Natural killer cell (primary cell): ENCODE data around the gene ZC3H18. TPM values are rescaled to one million over a fixed set of nuclear protein-coding genes. Genes with fewer than 3 reads are reported as not detected.

Experiments
- ATAC-seq, 3 donors: fragments of 150-1000 bp in 2 of 3; fragments of 200-7000 bp in 1 of 3; cut with Tn5 transposase; 1 replicate in 1 of 3; 2 replicates in 2 of 3; pipeline ENCODE4 v1.10.0; 2021; ENCODE audit warnings: mild to moderate bottlenecking in 2 of 3, moderate library complexity in 2 of 3
- DNase-seq, 2 donors: peaks; one replicate each; pipeline versions ENCODE4 v3.0.0 to v3.0.0-alpha.2; 2013 to 2021; ENCODE audit warnings: mixed read lengths in 1 of 2
- H3K27ac ChIP-seq: one replicate; pipeline ENCODE4 v1.5.1; 2013; ENCODE audit warnings: mild to moderate bottlenecking, low read length
- H3K27me3 ChIP-seq: one replicate; pipeline ENCODE4 v1.6.1; 2013; ENCODE audit warnings: low read length; ENCODE audit not compliant: control insufficient read depth, insufficient read depth
- H3K36me3 ChIP-seq: one replicate; pipeline ENCODE4 v1.6.1; 2013; ENCODE audit warnings: low read length; ENCODE audit not compliant: control insufficient read depth, insufficient read depth
- H3K4me1 ChIP-seq: one replicate; pipeline ENCODE4 v1.6.1; 2013; ENCODE audit warnings: low read length; ENCODE audit not compliant: control insufficient read depth, insufficient read depth
- H3K4me3 ChIP-seq: one replicate; pipeline ENCODE4 v1.5.1; 2013; ENCODE audit warnings: low read length
- H3K9me3 ChIP-seq: one replicate; pipeline ENCODE4 v1.6.1; 2013; ENCODE audit warnings: low read length; ENCODE audit not compliant: control insufficient read depth, insufficient read depth
- H3K27ac Mint-ChIP-seq, 2 donors: one replicate each; pipeline ENCODE4 v1.8.0; 2022; ENCODE audit warnings: mild to moderate bottlenecking in 2 of 2, mixed read lengths in 2 of 2, moderate library complexity in 1 of 2
- H3K27me3 Mint-ChIP-seq, 2 donors: one replicate each; pipeline ENCODE4 v1.8.0; 2022; ENCODE audit warnings: low read depth in 2 of 2, mixed read lengths in 2 of 2
- H3K36me3 Mint-ChIP-seq: one replicate; pipeline ENCODE4 v1.8.0; 2022; ENCODE audit warnings: mixed read lengths
- H3K4me1 Mint-ChIP-seq, 2 donors: one replicate each; pipeline ENCODE4 v1.8.0; 2022; ENCODE audit warnings: mixed read lengths in 2 of 2
- H3K4me3 Mint-ChIP-seq: one replicate; pipeline ENCODE4 v1.8.0; 2022; ENCODE audit warnings: mild to moderate bottlenecking, moderate library complexity, mixed read lengths
- H3K9me3 Mint-ChIP-seq, 2 donors: one replicate each; pipeline ENCODE4 v1.8.0; 2022; ENCODE audit warnings: mixed read lengths in 2 of 2
- WGBS: methylation state at CpG from one replicate; pipeline ENCODE4 v1.1.7; 2013; ENCODE audit warnings: missing lambda C conversion rate; ENCODE audit not compliant: insufficient coverage; 5-methylcytosine and 5-hydroxymethylcytosine counted together
- intact Hi-C: fragments of 100-400 bp; cut with micrococcal nuclease; formaldehyde crosslinking; loops from one replicate; pipeline ENCODE4 v1.14.2; 2022
- total RNA-seq, 4 donors: library from RNA; stranded (reverse); fragments of 120-200 nt in 1 of 4; gene quantifications; one replicate each; pipeline versions ENCODE4 v1.2.3 to v1.2.4, GENCODE V29; 2013 to 2022
- TF ChIP-seq, protein P1 (sequence below): fragments of 200-600 bp; IDR thresholded peaks from one replicate; pipeline ENCODE4 v1.8.0; 2022; ENCODE audit warnings: antibody characterized with exemption

The ZC3H18 gene
- total RNA-seq, 3 donors from 2014 or later (not counting 1 experiment from before 2014, with no cell fraction given), result 125 to 130 (median 126) TPM

DNA sequence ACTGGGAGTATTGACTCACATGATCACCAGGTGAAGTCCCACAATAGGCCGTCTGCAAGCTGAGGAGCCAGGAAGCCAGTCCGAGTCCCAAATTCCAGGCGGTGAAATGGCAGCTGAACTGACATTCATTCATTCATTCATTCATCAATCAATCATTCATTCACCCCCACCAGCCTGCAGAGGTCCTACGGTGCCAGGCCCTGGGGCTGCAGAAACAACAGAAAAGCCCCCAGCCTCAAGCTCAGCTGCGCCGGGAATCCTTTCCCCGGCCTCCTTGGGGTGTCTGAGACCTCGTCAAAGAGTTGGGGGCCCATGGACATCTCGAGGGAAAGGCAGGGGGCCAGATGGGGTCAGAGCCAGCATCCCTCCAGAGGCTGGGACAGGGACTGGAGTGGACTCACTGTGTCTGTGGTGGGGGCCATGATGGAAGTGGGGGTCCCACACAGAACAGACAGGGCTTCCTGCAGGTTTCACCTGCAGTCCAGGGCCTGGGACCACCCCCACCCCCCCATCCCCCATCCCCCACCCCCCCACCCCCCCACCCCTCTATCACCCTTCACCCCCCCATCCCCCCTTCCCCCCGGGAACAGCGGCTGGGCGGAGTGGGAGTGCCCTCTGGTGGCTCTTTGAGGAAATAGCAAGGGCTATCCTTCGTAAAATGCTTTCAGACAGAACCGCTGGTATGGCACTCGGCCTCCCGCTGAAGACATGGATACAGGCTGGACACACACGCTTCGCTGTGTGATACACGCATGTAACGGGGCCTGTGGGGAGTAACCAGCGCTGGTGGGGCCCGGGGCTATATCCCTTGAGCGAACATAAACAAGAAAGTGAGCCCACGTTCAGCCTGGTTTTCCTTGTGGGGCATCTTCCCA lies 8.5 kb upstream of the ZC3H18 start:
- H3K36me3 Mint-ChIP-seq, result no peaks in the 10 kb centered on the region
- Histone ChIP-seq H3K4me3 (no peak overlapping the region), H3K9me3 (no peaks in the 10 kb centered on the region), H3K36me3 (no peaks in the 10 kb centered on the region), H3K27me3 (no peaks in the 10 kb centered on the region), H3K27ac (no peak overlapping the region), H3K4me1 (peaks cover 20% of the 10 kb centered on the region)
- peaks cover 5 to 19% of the 10 kb centered on the region in 2 donors for H3K4me1 Mint-ChIP-seq
- DNase-seq (peak; percentile 43 to 78), ATAC-seq (peak; percentile 76 to 89 (median 87))
- intact Hi-C loops, result loop anchor here (2.0 kb wide), 1 partner anchor 119 kb away; no protein-coding TSS in a partner anchor
- H3K27ac Mint-ChIP-seq, result no peak overlapping the region
- H3K4me3 Mint-ChIP-seq, result no peak overlapping the region
- no peaks in the 10 kb centered on the region for H3K27me3 Mint-ChIP-seq
- WGBS, result 36% methylated on average over 22 of the region's 24 CpGs
- TF ChIP-seq, protein P1, sequence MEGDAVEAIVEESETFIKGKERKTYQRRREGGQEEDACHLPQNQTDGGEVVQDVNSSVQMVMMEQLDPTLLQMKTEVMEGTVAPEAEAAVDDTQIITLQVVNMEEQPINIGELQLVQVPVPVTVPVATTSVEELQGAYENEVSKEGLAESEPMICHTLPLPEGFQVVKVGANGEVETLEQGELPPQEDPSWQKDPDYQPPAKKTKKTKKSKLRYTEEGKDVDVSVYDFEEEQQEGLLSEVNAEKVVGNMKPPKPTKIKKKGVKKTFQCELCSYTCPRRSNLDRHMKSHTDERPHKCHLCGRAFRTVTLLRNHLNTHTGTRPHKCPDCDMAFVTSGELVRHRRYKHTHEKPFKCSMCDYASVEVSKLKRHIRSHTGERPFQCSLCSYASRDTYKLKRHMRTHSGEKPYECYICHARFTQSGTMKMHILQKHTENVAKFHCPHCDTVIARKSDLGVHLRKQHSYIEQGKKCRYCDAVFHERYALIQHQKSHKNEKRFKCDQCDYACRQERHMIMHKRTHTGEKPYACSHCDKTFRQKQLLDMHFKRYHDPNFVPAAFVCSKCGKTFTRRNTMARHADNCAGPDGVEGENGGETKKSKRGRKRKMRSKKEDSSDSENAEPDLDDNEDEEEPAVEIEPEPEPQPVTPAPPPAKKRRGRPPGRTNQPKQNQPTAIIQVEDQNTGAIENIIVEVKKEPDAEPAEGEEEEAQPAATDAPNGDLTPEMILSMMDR, result peak; percentile 60
- H3K9me3 Mint-ChIP-seq, result no peaks in the 10 kb centered on the region

GRCh38 chr16:88566158-88566557 lies 4.0 kb upstream of the ZC3H18 start:
- Mint-ChIP-seq H3K4me1 (peaks cover 16 to 17% of the 10 kb centered on the region in 2 donors), H3K27ac (no peak overlapping the region), H3K9me3 (no peaks in the 10 kb centered on the region), H3K36me3 (no peaks in the 10 kb centered on the region), H3K4me3 (no peak overlapping the region), H3K27me3 (no peaks in the 10 kb centered on the region)
- intact Hi-C loops, result no loop called here
- H3K4me3 ChIP-seq, result no peak overlapping the region
- WGBS, result 77% methylated on average over 5 of the region's 6 CpGs
- DNase-seq, result no peak
- H3K36me3 ChIP-seq, result no peaks in the 10 kb centered on the region
- TF ChIP-seq, protein P1, result no peak
- H3K4me1 ChIP-seq, result peaks cover 22% of the 10 kb centered on the region
- no peaks in the 10 kb centered on the region for H3K27me3 ChIP-seq
- no peak for ATAC-seq
- no peaks in the 10 kb centered on the region for H3K9me3 ChIP-seq
- no peak overlapping the region for H3K27ac ChIP-seq

- no peak overlapping the region for H3K4me3 ChIP-seq
- intact Hi-C loops, result no loop called here
- peak overlapping the region; percentile 52 for H3K27ac ChIP-seq
- 92% methylated on average over 18 of the region's 18 CpGs for WGBS
- no peaks in the 10 kb centered on the region for H3K9me3 ChIP-seq
- H3K36me3 ChIP-seq, result peaks cover 3% of the 10 kb centered on the region
- DNase-seq (no peak), ATAC-seq (no peak)
- peak overlapping the region; percentile 86 for H3K4me3 Mint-ChIP-seq
- H3K9me3 Mint-ChIP-seq, result no peaks in the 10 kb centered on the region
- H3K4me1 ChIP-seq, result peaks cover 18% of the 10 kb centered on the region
- TF ChIP-seq, protein P1, result no peak
- H3K27me3 Mint-ChIP-seq, result no peaks in the 10 kb centered on the region
- no peaks in the 10 kb centered on the region for H3K27me3 ChIP-seq
- no peaks in the 10 kb centered on the region for H3K36me3 Mint-ChIP-seq
- peaks cover 25 to 35% of the 10 kb centered on the region in 2 donors for H3K4me1 Mint-ChIP-seq
- peak overlapping the region; percentile 84 to 87 for H3K27ac Mint-ChIP-seq
Observed at GRCh38 chr16:88568710-88569613, 1.2 kb upstream of the ZC3H18 start.
